H1 (cell line): ENCODE results near the gene ADTRP. TPM values are rescaled to one million over a fixed set of nuclear protein-coding genes. Genes with fewer than 3 reads are reported as not detected.

Experiments used
- CTCF ChIA-PET: fragments of 300-600 bp; sonication (Branson Sonifier 250); formaldehyde crosslinking; loops from one replicate; lab custom pipeline; 2021; ENCODE audit not compliant: partially characterized antibody; lab: Charles Lee
- POLR2A ChIA-PET: fragments of 300-600 bp; sonication (Branson Sonifier 250); formaldehyde crosslinking; loops from one replicate; lab custom pipeline; 2021; ENCODE audit warnings: inconsistent platforms; ENCODE audit not compliant: partially characterized antibody; lab: Charles Lee
- DNase-seq, 2 experiments: peaks; one replicate each; pipeline versions ENCODE4 v3.0.0 to v3.0.0-alpha.2; 2010 to 2022; ENCODE audit warnings: low spot score in 2 of 2, low read depth in 1 of 2, mixed read lengths in 1 of 2
- FAIRE-seq: peaks from 2 replicates; lab custom pipeline; 2011; peaks lifted over from hg19 to GRCh38; lab: Jason Lieb, UNC
- H2AFZ ChIP-seq: 2 replicates; pipeline ENCODE4 v1.8.1; 2012; ENCODE audit warnings: low read length, inconsistent platforms
- H2AK5ac ChIP-seq: 2 replicates; pipeline ENCODE4 v1.6.1; 2013; ENCODE audit warnings: low read depth, low read length
- H2BK120ac ChIP-seq: replicated peaks from 2 replicates; pipeline ENCODE3; 2013; ENCODE audit warnings: low read depth, low read length, inconsistent platforms
- H2BK12ac ChIP-seq: 2 replicates; pipeline ENCODE4 v1.6.1; 2013; ENCODE audit warnings: low read depth, low read length
- H2BK15ac ChIP-seq: 2 replicates; pipeline ENCODE4 v1.6.1; 2013; ENCODE audit warnings: low read length
- H2BK20ac ChIP-seq: 2 replicates; pipeline ENCODE4 v1.6.1; 2013; ENCODE audit warnings: low read length
- H2BK5ac ChIP-seq: 2 replicates; pipeline ENCODE4 v1.6.1; 2013; ENCODE audit warnings: low read depth, low read length
- H3K14ac ChIP-seq: 2 replicates; pipeline ENCODE4 v1.6.1; 2013; ENCODE audit warnings: inconsistent platforms; ENCODE audit not compliant: insufficient read length
- H3K18ac ChIP-seq: 2 replicates; pipeline ENCODE4 v1.6.1; 2013; ENCODE audit warnings: low read length; ENCODE audit errors: extremely low read depth
- H3K23ac ChIP-seq: 2 replicates; pipeline ENCODE4 v1.6.1; 2013; ENCODE audit warnings: inconsistent platforms; ENCODE audit not compliant: insufficient read length
- H3K23me2 ChIP-seq: 2 replicates; pipeline ENCODE4 v1.6.1; 2013; ENCODE audit warnings: low read depth, low read length
- H3K27ac ChIP-seq: 2 replicates; pipeline ENCODE4 v1.6.1; 2011; ENCODE audit warnings: low read depth, low read length, inconsistent platforms
- H3K27me3 ChIP-seq, 4 experiments: replicated peaks in 1 of 4; 1 replicate in 1 of 4; 2 replicates in 3 of 4; pipeline versions ENCODE4 v1.6.1 to v1.8.1; 2011 to 2013; ENCODE audit warnings: low read length in 3 of 4, mild to moderate bottlenecking in 3 of 4, inconsistent platforms in 2 of 4, mixed read lengths in 2 of 4, moderate library complexity in 1 of 4; ENCODE audit not compliant: control insufficient read depth in 3 of 4, insufficient read depth in 3 of 4; ENCODE audit errors: extremely low read depth in 1 of 4
- H3K36me3 ChIP-seq, 4 experiments: 2 replicates each; pipeline versions ENCODE4 v1.6.1 to v1.8.1; 2011 to 2013; ENCODE audit warnings: mild to moderate bottlenecking in 4 of 4, low read length in 3 of 4, moderate library complexity in 2 of 4, control low read depth in 1 of 4, inconsistent platforms in 1 of 4; ENCODE audit not compliant: insufficient read depth in 4 of 4, control insufficient read depth in 2 of 4
- H3K4ac ChIP-seq: replicated peaks from 2 replicates; pipeline ENCODE3; 2013; ENCODE audit warnings: low read length, low read depth, mixed read lengths, inconsistent platforms; ENCODE audit not compliant: insufficient read length
- H3K4me1 ChIP-seq, 4 experiments: replicated peaks in 1 of 4; 1 replicate in 1 of 4; 2 replicates in 3 of 4; pipeline versions ENCODE4 v1.6.1 to v1.8.1; 2011 to 2013; ENCODE audit warnings: low read length in 3 of 4, inconsistent platforms in 2 of 4, mixed read lengths in 1 of 4; ENCODE audit not compliant: insufficient read depth in 4 of 4, control insufficient read depth in 3 of 4
- H3K4me2 ChIP-seq, 2 experiments: 2 replicates each; pipeline versions ENCODE4 v1.6.1 to v1.8.1; 2011 to 2013; ENCODE audit warnings: low read depth in 2 of 2, low read length in 2 of 2, control low read depth in 1 of 2, inconsistent platforms in 1 of 2, mild to moderate bottlenecking in 1 of 2; ENCODE audit not compliant: insufficient read depth in 1 of 2
- H3K4me3 ChIP-seq, 4 experiments: fragments of 200-600, 300-600 bp in 1 of 4; sonication (generic), shearing (Covaris generic), sonication (Bioruptor Twin) in 1 of 4; 2 replicates each; pipeline versions ENCODE4 v1.5.1 to v1.8.1; 2011 to 2016; ENCODE audit warnings: low read length in 4 of 4, low read depth in 3 of 4, control low read depth in 2 of 4, inconsistent platforms in 2 of 4, mild to moderate bottlenecking in 2 of 4, mixed read lengths in 1 of 4, moderate library complexity in 1 of 4; ENCODE audit not compliant: insufficient read depth in 2 of 4; ENCODE audit errors: extremely low read depth in 1 of 4
- H3K56ac ChIP-seq: replicated peaks from 2 replicates; pipeline ENCODE3; 2013; ENCODE audit warnings: low read depth, mild to moderate bottlenecking, mixed read lengths, low read length, inconsistent platforms; ENCODE audit not compliant: insufficient read length
- H3K79me1 ChIP-seq: 2 replicates; pipeline ENCODE4 v1.6.1; 2013; ENCODE audit warnings: low read depth, low read length, control low read depth
- H3K79me2 ChIP-seq, 2 experiments: 2 replicates each; pipeline versions ENCODE4 v1.6.1 to v1.8.1; 2012 to 2013; ENCODE audit warnings: low read length in 2 of 2, mild to moderate bottlenecking in 2 of 2, inconsistent platforms in 1 of 2; ENCODE audit not compliant: insufficient read depth in 2 of 2, control insufficient read depth in 1 of 2
- H3K9ac ChIP-seq, 4 experiments: replicated peaks in 1 of 4; 1 replicate in 1 of 4; 2 replicates in 3 of 4; pipeline versions ENCODE4 v1.6.1 to v1.8.1; 2011 to 2013; ENCODE audit warnings: low read depth in 3 of 4, low read length in 3 of 4, control low read depth in 2 of 4, mild to moderate bottlenecking in 2 of 4, moderate library complexity in 2 of 4, inconsistent platforms in 1 of 4; ENCODE audit errors: extremely low read depth in 1 of 4
- H3K9me3 ChIP-seq, 2 experiments: 2 replicates each; pipeline versions ENCODE4 v1.6.1 to v1.8.1; 2012 to 2013; ENCODE audit warnings: mild to moderate bottlenecking in 2 of 2, moderate library complexity in 2 of 2, control low read depth in 1 of 2, inconsistent platforms in 1 of 2, low read depth in 1 of 2, low read length in 1 of 2, mixed read lengths in 1 of 2; ENCODE audit not compliant: insufficient read depth in 2 of 2
- H4K20me1 ChIP-seq, 2 experiments: replicated peaks in 1 of 2; 2 replicates each; pipeline versions ENCODE3 to v1.8.1; 2011 to 2013; ENCODE audit warnings: inconsistent platforms in 2 of 2, low read length in 2 of 2, mild to moderate bottlenecking in 1 of 2; ENCODE audit not compliant: insufficient read depth in 2 of 2, control insufficient read depth in 1 of 2
- H4K5ac ChIP-seq: 2 replicates; pipeline ENCODE4 v1.6.1; 2013; ENCODE audit warnings: low read length, low read depth, mixed read lengths, inconsistent platforms; ENCODE audit not compliant: insufficient read length
- H4K8ac ChIP-seq: 2 replicates; pipeline ENCODE4 v1.8.0; 2013; ENCODE audit warnings: mild to moderate bottlenecking, moderate library complexity, low read length, inconsistent platforms; ENCODE audit not compliant: insufficient read depth; ENCODE audit errors: extremely low read depth
- H4K91ac ChIP-seq: replicated peaks from 2 replicates; pipeline ENCODE3; 2013; ENCODE audit warnings: low read length, mixed read lengths, inconsistent platforms; ENCODE audit not compliant: insufficient read length
- CEBPB ChIP-seq: IDR thresholded peaks from 2 replicates; pipeline ENCODE4 v1.6.1; 2012; ENCODE audit warnings: low read depth, low read length
- SP4 ChIP-seq: IDR thresholded peaks from 2 replicates; pipeline ENCODE4 v1.6.1; 2012; ENCODE audit warnings: low read length, inconsistent platforms
- WGBS, 2 experiments: shearing (Covaris generic) in 1 of 2; methylation state at CpG; one replicate each; pipeline versions ENCODE4 v1.1.6 to v1.1.7; 2013 to 2015; ENCODE audit warnings: low lambda C conversion rate in 2 of 2, mixed read lengths in 2 of 2, inconsistent platforms in 1 of 2, low coverage in 1 of 2, missing lambda C conversion rate in 1 of 2; ENCODE audit not compliant: insufficient replicate concordance in 2 of 2, insufficient coverage in 1 of 2, insufficient read length in 1 of 2; ENCODE audit errors: extremely low coverage in 1 of 2, missing lambda C conversion rate in 1 of 2; 5-methylcytosine and 5-hydroxymethylcytosine counted together
- polyA plus RNA-seq, 7 experiments: library from polyadenylated mRNA; depleted of rRNA in 3 of 7; stranded (reverse) in 5 of 7; unstranded in 2 of 7; fragments of >200 nt in 5 of 7; fragments of 200-250 nt in 2 of 7; gene quantifications; 1 replicate in 5 of 7; 2 replicates in 1 of 7; 4 replicates in 1 of 7; pipeline versions ENCODE4 v1.2.1 to v1.2.3, GENCODE V29; 2011 to 2013; ENCODE audit warnings: missing spikeins in 2 of 7, mixed read lengths in 2 of 7
- total RNA-seq: library from RNA; stranded (reverse); fragmentation: NEBNext Ultra II Directional; extraction: Animal tissue kit (Norgen Biotek cat#: 25700); gene quantifications from 2 replicates; pipeline ENCODE4 v1.2.1, GENCODE V29; 2021

The ADTRP gene
- total and polyA plus RNA-seq, 2 of the 8 experiments (the other 6 are each of a cell fraction or from before 2014, with no cell fraction given), result 0.08 to 0.45 TPM

- no peak overlapping the region for H3K9ac ChIP-seq
- no peak overlapping the region for H4K5ac ChIP-seq
- DNase-seq, result no peak
- no peak overlapping the region for H2BK120ac ChIP-seq
- H4K20me1 ChIP-seq, result no peaks in the 10 kb centered on the region
- no peak overlapping the region for H3K4me3 ChIP-seq
- H3K14ac ChIP-seq, result no peak overlapping the region
- H3K18ac ChIP-seq, result no peak overlapping the region
- H4K8ac ChIP-seq, result no peak overlapping the region
- CTCF ChIA-PET, result interaction anchor here (0.8 to 1.3 kb wide), 2 partner anchors 117 to 142 kb away, joined by 3 read pairs; no protein-coding TSS in a partner anchor
- 0 out of 2 replicates have a peak overlapping the region, but pooled peaks have one; percentile 87 for H2BK20ac ChIP-seq
- peaks cover 0 to 8% (median 5%) of the 10 kb centered on the region in 4 experiments; a peak in 5 of 7 replicates for H3K4me1 ChIP-seq
- no peak overlapping the region for H2BK12ac ChIP-seq
- no peak overlapping the region for H4K91ac ChIP-seq
- H3K79me2 ChIP-seq, result no peaks in the 10 kb centered on the region
- H3K56ac ChIP-seq, result no peak overlapping the region
- H3K79me1 ChIP-seq, result no peaks in the 10 kb centered on the region
- 90% methylated on average over 10 of the region's 10 CpGs; no CpG with 5 or more reads in 1 of the 2 experiments for WGBS, 2 experiments
- no peak overlapping the region for H3K27ac ChIP-seq
- TF ChIP-seq CEBPB, result peak; percentile 23; the same call in 1 of the 2 replicates
- TF ChIP-seq SP4, result no peak
- no peak overlapping the region for H2AFZ ChIP-seq
- no peak overlapping the region for H3K23ac ChIP-seq
- no peak for FAIRE-seq
- no peaks in the 10 kb centered on the region for H3K9me3 ChIP-seq
- no peaks in the 10 kb centered on the region for H3K36me3 ChIP-seq
- H3K23me2 ChIP-seq, result no peaks in the 10 kb centered on the region
- no peak overlapping the region for H2BK5ac ChIP-seq
- no peak overlapping the region for H2AK5ac ChIP-seq
- H3K4me2 ChIP-seq, result no peak overlapping the region
- POLR2A ChIA-PET, result interaction anchor here (1.5 kb wide), 1 partner anchor 9 kb away, joined by 4 read pairs; no protein-coding TSS in a partner anchor
- no peaks in the 10 kb centered on the region for H3K27me3 ChIP-seq
- no peak overlapping the region for H2BK15ac ChIP-seq
- no peak overlapping the region for H3K4ac ChIP-seq
These were observed 6.3 kb downstream of the ADTRP start for GRCh38 chr6:11772109-11772825.
